Measurements from ENCODE around the gene CST7. TPM values are rescaled to one million over a fixed set of nuclear protein-coding genes. Genes with fewer than 3 reads are reported as not detected.
"Not testable (repeated sequence)": the region's sequence is repeated elsewhere in the genome, so short reads cannot be mapped to it uniquely, and the experiment has no call there.

The CST7 gene, protein sequence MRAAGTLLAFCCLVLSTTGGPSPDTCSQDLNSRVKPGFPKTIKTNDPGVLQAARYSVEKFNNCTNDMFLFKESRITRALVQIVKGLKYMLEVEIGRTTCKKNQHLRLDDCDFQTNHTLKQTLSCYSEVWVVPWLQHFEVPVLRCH
- total RNA-seq: 0.92 TPM
- long read RNA-seq, partial matches to known transcripts: 1 of 1 reads
- long read RNA-seq, other reads (novel, unspliced or antisense): 0 of 1 reads

DNA sequence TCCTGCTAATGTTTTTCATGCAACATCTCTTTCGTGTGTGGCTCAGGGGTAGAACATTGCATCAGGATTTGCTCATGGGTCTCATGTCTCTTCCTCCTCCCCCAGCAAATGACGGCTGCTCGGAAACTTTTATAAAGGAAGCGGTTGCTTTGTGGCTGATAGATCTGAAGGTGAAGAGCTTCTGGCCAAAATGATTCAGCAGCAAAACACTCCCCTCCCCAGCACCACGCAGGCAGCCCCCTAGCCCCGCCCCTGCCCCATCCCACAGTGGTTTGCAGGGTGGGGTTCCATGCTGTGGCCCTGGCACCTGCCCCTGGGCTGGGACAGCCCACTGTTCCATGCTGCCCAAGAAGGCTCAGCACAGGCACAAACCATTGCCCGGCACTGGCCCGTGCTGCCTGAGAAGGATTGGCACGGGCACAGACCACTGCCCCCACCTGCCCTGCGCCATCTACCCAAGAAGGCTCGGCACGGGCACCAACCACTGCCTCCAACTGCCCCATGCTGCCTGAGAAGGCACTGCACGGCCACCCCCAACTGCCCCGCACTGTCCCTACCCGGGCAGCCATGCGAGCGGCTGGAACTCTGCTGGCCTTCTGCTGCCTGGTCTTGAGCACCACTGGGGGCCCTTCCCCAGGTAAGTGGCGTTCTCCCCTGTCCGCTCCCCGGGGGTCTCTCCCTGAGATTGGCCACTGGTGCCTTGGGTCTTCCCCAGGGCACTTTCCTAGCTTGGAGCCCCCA lies at the start of gene CST7:
CST7 (plus strand) TSS at position 331 of the 741 bp plus-strand sequence; CDS start at position 568, 237 bp downstream.
- intact Hi-C loops (cut with micrococcal nuclease): no loop called here
- ATAC-seq (peak; percentile 63), DNase-seq (peak; percentile 47)

DNA sequence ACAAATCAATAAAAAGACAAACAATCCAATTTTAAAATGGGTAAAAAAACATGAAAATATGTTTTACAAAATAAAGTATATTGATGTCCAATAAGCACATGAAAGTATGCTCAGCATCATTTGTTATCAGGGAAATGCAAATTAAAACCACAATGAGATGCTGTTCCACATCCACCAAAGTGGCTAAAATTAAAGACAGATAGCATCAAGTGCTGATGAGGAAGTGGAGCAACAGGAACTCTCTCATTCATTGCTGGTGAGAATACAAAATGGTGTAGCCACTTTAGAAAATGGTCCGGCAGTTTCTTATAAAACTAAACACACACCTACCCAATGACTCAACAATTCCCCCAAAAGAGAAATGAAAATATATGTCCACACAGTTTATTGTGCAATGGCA lies 42.3 kb upstream of the CST7 start:
- DNase-seq (no peak), ATAC-seq (no peak)
- intact Hi-C loops (cut with micrococcal nuclease): no loop called here

GRCh38 chr20:24908642-24909041 lies 40.4 kb upstream of the CST7 start:
- intact Hi-C loops (cut with micrococcal nuclease): no loop called here
- ATAC-seq: no peak
- DNase-seq: no peak

GRCh38 chr20:24909086-24909780 lies 39.8 kb upstream of the CST7 start:
- ATAC-seq: no peak
- intact Hi-C loops (cut with micrococcal nuclease): no loop called here
- DNase-seq: no peak

- no peak for ATAC-seq
- intact Hi-C loops (cut with micrococcal nuclease): no loop called here
Observed at GRCh38 chr20:24909861-24910260, 39.2 kb upstream of the CST7 start.

DNA sequence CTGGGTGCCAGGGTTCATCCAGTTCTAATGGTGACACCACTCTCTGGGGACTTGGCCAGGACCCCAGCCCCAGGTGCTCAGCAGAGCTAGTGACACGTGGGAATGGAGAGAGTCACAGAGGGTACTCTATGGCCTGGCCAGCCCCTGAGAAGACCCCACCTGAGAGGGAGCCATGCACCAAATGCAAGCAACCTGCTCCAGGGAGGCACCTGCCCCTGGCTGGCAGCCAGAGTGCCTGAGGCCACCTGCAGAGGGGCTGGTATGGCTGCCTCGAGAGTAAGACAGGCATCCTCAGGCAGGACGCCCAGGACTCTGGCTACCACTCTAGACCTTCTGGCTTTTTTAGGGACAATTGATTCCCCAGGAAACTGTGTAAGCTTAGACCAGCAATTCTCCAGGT lies 38.6 kb upstream of the CST7 start:
- DNase-seq (no peak), ATAC-seq (no peak)
- intact Hi-C loops (cut with micrococcal nuclease): no loop called here

More at GRCh38 chr20:24909861-24910260, 39.2 kb upstream of the CST7 start:
- DNase-seq: no peak

GRCh38 chr20:24911461-24911860 lies 37.6 kb upstream of the CST7 start:
- DNase-seq: no peak
- intact Hi-C loops (cut with micrococcal nuclease): no loop called here
- ATAC-seq: no peak

DNA sequence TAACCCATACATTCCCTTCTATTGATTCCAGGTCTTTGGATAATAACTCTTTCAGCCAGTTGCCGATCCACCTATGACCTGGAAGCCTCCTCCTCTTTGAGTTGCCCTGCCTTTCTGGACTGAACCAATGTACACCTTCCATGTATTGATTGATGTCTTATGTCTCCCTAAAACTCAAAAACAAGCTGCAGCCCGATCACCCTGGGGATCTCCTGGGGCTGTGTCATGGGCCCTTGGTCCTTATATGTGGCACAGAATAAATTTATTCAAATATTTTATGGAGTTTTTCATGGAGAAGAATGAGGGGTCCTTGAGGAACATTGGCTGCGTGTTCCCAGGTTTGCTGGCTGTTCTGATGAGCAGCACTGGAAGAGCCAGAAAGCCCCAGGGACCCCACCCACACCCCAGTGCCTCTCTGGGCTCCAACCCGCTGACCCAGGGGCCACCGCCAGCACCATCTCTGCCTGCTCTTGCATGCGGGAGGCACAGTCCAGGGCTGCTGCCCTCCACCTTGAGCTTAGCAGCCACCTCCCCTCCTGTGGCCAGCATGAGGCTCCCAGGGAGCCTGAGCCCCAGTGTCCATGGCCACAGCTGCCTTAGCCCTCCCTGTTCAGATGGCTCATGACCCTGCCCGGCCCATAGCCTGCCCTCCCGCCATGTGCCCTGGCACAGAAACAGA lies 36.5 kb upstream of the CST7 start:
- DNase-seq: no peak
- no peak for ATAC-seq
- intact Hi-C loops (cut with micrococcal nuclease): no loop called here

GRCh38 chr20:24913076-24913628 lies 35.9 kb upstream of the CST7 start:
- intact Hi-C loops (cut with micrococcal nuclease): no loop called here
- ATAC-seq (no peak), DNase-seq (no peak)

- no peak for DNase-seq
- intact Hi-C loops (cut with micrococcal nuclease): no loop called here
- ATAC-seq: no peak
Observed at GRCh38 chr20:24914388-24915241, 34.5 kb upstream of the CST7 start.

GRCh38 chr20:24915440-24915839 lies 33.6 kb upstream of the CST7 start:
- DNase-seq: no peak
- no peak for ATAC-seq
- intact Hi-C loops (cut with micrococcal nuclease): no loop called here

- no peak for DNase-seq
- ATAC-seq: no peak
- intact Hi-C loops (cut with micrococcal nuclease): no loop called here
Observed at GRCh38 chr20:24915892-24916291, 33.2 kb upstream of the CST7 start.

- no peak for DNase-seq
- intact Hi-C loops (cut with micrococcal nuclease): no loop called here
- no peak for ATAC-seq
Observed at GRCh38 chr20:24916412-24916811, 32.7 kb upstream of the CST7 start.

DNA sequence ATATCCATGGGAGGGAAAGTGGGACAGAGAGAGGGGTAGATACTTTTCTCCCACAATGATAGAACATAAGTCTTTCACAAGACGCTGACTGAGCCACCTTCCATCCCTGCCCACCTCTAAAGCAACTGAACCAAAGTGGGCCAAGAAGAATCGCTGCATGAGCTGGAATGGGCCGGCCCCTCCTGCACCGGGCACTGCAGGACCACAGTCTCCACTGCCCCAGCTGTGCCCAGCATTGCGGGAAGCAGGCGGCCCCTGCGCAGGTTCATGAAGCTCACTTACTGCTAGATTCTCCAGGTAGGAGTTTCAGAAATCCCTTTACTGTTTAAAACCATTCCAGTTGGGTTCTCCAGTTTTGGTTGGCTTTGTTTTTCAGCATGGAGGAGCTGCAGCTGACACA lies 32.0 kb upstream of the CST7 start:
- intact Hi-C loops (cut with micrococcal nuclease): no loop called here
- ATAC-seq: no peak
- no peak for DNase-seq

DNA sequence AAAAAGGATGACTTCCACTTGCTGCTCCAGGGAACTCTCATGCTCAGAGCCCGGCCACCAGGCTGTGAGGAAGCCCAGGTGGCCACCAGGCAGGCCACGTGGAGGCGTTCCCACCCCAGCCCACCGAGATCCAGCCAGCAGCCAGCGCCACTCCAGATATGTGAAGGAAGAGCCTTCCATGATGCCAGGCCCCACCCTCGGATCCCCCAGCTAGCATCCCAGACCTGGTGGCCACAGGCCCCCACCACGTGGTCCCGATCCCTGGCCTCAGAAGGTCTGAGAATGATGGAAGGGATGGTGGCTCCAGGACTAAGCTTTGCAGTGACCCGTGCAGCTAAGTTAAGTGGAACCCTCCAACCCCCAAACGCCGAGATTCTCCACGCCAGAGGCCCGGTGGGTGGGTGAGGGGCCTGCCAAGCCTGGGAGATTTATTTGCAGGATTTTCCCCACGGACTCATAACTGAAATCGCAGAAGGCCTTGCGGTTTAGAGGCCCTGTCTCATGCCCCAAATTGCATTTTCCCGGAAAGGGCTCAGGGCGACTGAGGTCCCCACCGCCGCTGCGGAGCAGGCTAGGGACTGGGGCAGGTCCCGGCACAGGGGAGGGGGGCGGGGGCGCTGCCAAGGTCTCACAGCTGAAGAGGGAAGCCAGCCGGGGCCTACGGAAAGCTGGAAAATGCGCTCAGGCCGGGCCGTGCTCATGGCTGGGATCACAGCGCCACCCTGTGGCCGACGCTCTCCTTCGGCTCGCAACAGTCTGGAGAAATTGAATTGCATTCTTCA lies 31.1 kb upstream of the CST7 start:
- peak; percentile 80 for DNase-seq
- intact Hi-C loops (cut with micrococcal nuclease): no loop called here
- ATAC-seq: peak; percentile 86

- no peak for DNase-seq
- intact Hi-C loops (cut with micrococcal nuclease): no loop called here
- no peak for ATAC-seq
Observed at GRCh38 chr20:24918579-24919566, 30.2 kb upstream of the CST7 start.

- intact Hi-C loops (cut with micrococcal nuclease); DNase-seq; ATAC-seq: not testable (repeated sequence)
Observed at GRCh38 chr20:24919665-24920064, 29.4 kb upstream of the CST7 start.

All from left ventricle myocardium superior (tissue), 1 donor.